PFSK-1 (cell line): Measurements from ENCODE around the gene XKR7.

Experiments used
- FOXP2 ChIP-seq: optimal IDR thresholded peaks from 2 replicates; pipeline ENCODE3; 2011; ENCODE audit warnings: borderline replicate concordance, control low read depth, inconsistent platforms; ENCODE audit not compliant: insufficient read depth; ENCODE audit errors: extremely low read length, extremely low read depth
- POLR2AphosphoS5 ChIP-seq: IDR thresholded peaks from 2 replicates; pipeline ENCODE4 v1.6.1; 2012; ENCODE audit warnings: low read depth, mild to moderate bottlenecking, control low read depth, low read length, moderate library complexity
- REST ChIP-seq, 2 experiments: IDR thresholded peaks; 2 replicates each; pipeline versions ENCODE4 v1.6.1 to v1.8.0; 2011 to 2012; ENCODE audit warnings: low read depth in 2 of 2, low read length in 2 of 2, control low read depth in 1 of 2, inconsistent platforms in 1 of 2, mild to moderate bottlenecking in 1 of 2, moderate library complexity in 1 of 2; ENCODE audit not compliant: insufficient read depth in 1 of 2
- SIN3A ChIP-seq: IDR thresholded peaks from 2 replicates; pipeline ENCODE4 v1.6.1; 2012; ENCODE audit warnings: mild to moderate bottlenecking, low read length, moderate library complexity, borderline replicate concordance; ENCODE audit not compliant: insufficient read depth
- TAF1 ChIP-seq: IDR thresholded peaks from 2 replicates; pipeline ENCODE4 v1.6.1; 2012; ENCODE audit warnings: low read length, control low read depth, borderline replicate concordance; ENCODE audit not compliant: insufficient read depth

XKR7 gene

GRCh38 chr20:31998246-31998645 lies 30.3 kb downstream of the XKR7 start:
- TF ChIP-seq REST (IDR thresholded peaks at IDR 0.05; ENCODE audit: insufficient read depth in 1 of 2, low read depth in 2 of 2, low read length in 2 of 2) (no peak), POLR2AphosphoS5 (no peak), SIN3A (no peak), FOXP2 (no peak), TAF1 (no peak)

- TF ChIP-seq FOXP2 (no peak), SIN3A (no peak), POLR2AphosphoS5 (no peak), TAF1 (no peak), REST (IDR thresholded peaks at IDR 0.05; ENCODE audit: insufficient read depth in 1 of 2, low read depth in 2 of 2, low read length in 2 of 2) (no peak)
Observed at GRCh38 chr20:32003325-32003724, 35.4 kb downstream of the XKR7 start.

GRCh38 chr20:32004963-32005362 lies 37.0 kb downstream of the XKR7 start:
- TF ChIP-seq SIN3A (no peak), POLR2AphosphoS5 (no peak), REST (IDR thresholded peaks at IDR 0.05; ENCODE audit: insufficient read depth in 1 of 2, low read depth in 2 of 2, low read length in 2 of 2) (no peak), TAF1 (no peak), FOXP2 (no peak)

GRCh38 chr20:32006053-32006452 lies 38.1 kb downstream of the XKR7 start:
- TF ChIP-seq TAF1 (no peak), SIN3A (no peak), POLR2AphosphoS5 (no peak), FOXP2 (no peak)

GRCh38 chr20:32006841-32007786 lies 39.2 kb downstream of the XKR7 start:
- TF ChIP-seq FOXP2 = no peak
- TF ChIP-seq POLR2AphosphoS5 = no peak
- no peak for TF ChIP-seq SIN3A
- no peak for TF ChIP-seq REST (IDR thresholded peaks at IDR 0.05; ENCODE audit: insufficient read depth in 1 of 2, low read depth in 2 of 2, low read length in 2 of 2)
- TF ChIP-seq TAF1 = no peak
